NOMO-1 treated with dmso at 0.1 percent for 144 hours (cell line): Measurements from ENCODE around the gene RPEL1.
A peak's percentile ranks its signal among the peaks of the same experiment; 100 is the strongest.
"Not testable (repeated sequence)": the region's sequence is repeated elsewhere in the genome, so short reads cannot be mapped to it uniquely, and the experiment has no call there.

ENCODE experiments used
- DNase-seq: peaks from one replicate; lab custom pipeline; 2025; ENCODE audit not compliant: unreplicated experiment; lab: John Stamatoyannopoulos, UW

RPEL1 gene

GRCh38 chr10:103245587-103245986 is at the start of gene RPEL1:
Gene RPEL1 (plus strand): TSS chr10:103245887. CDS start chr10:103245997, 110 bp downstream.
- DNase-seq: not testable (repeated sequence)

- DNase-seq: no peak
These were observed 49.2 kb upstream of the RPEL1 start for GRCh38 chr10:103196516-103196915.

GRCh38 chr10:103197174-103197573 is 48.5 kb upstream of the RPEL1 start:
- DNase-seq: peak; percentile 73

- no peak for DNase-seq
These were observed 47.8 kb upstream of the RPEL1 start for GRCh38 chr10:103197903-103198302.

GRCh38 chr10:103198648-103199047 is 47.0 kb upstream of the RPEL1 start:
- DNase-seq: no peak

- DNase-seq: peak; percentile 88
These were observed 46.2 kb upstream of the RPEL1 start for GRCh38 chr10:103199488-103199887.

- peak; percentile 77 for DNase-seq
These were observed 43.4 kb upstream of the RPEL1 start for GRCh38 chr10:103202319-103202718.

GRCh38 chr10:103203466-103203865 is 42.2 kb upstream of the RPEL1 start:
- no peak for DNase-seq

- DNase-seq: no peak
These were observed 41.1 kb upstream of the RPEL1 start for GRCh38 chr10:103204353-103205255.

- not testable (repeated sequence) for DNase-seq
These were observed 40.3 kb upstream of the RPEL1 start for GRCh38 chr10:103205401-103205800.

GRCh38 chr10:103206715-103207114 is 39.0 kb upstream of the RPEL1 start:
- DNase-seq: not testable (repeated sequence)

- DNase-seq: no peak
These were observed 38.5 kb upstream of the RPEL1 start for GRCh38 chr10:103207141-103207540.

- not testable (repeated sequence) for DNase-seq
These were observed 38.0 kb upstream of the RPEL1 start for GRCh38 chr10:103207643-103208042.

- DNase-seq: not testable (repeated sequence)
These were observed 35.4 kb upstream of the RPEL1 start for GRCh38 chr10:103210262-103210661.

GRCh38 chr10:103215601-103216000 is 30.1 kb upstream of the RPEL1 start:
- DNase-seq: no peak

- not testable (repeated sequence) for DNase-seq
These were observed 29.3 kb upstream of the RPEL1 start for GRCh38 chr10:103216362-103216761.

GRCh38 chr10:103224133-103224532 is 21.6 kb upstream of the RPEL1 start:
- DNase-seq: no peak

- DNase-seq: peak; percentile 35
These were observed 21.0 kb upstream of the RPEL1 start for GRCh38 chr10:103224721-103225120.

GRCh38 chr10:103225939-103226338 is 19.7 kb upstream of the RPEL1 start:
- no peak for DNase-seq

GRCh38 chr10:103227416-103227815 is 18.3 kb upstream of the RPEL1 start:
- no peak for DNase-seq

GRCh38 chr10:103231047-103231551 is 14.6 kb upstream of the RPEL1 start:
- DNase-seq: no peak

GRCh38 chr10:103232131-103232673 is 13.5 kb upstream of the RPEL1 start:
- no peak for DNase-seq
